Keratinocyte (primary cell): ENCODE measurements around the gene SEZ6.

Experiments used
- CTCF ChIP-seq, 3 experiments: IDR thresholded peaks in 1 of 3; conservative IDR thresholded peaks in 1 of 3; optimal IDR thresholded peaks in 1 of 3; 2 replicates in 2 of 3; 3 replicates in 1 of 3; pipeline versions ENCODE3 to v1.5.1; 2011; ENCODE audit warnings: low read length in 3 of 3, mild to moderate bottlenecking in 3 of 3, moderate library complexity in 2 of 3, control low read depth in 1 of 3, inconsistent platforms in 1 of 3; ENCODE audit not compliant: insufficient read depth in 2 of 3; ENCODE audit errors: extremely low read depth in 1 of 3
- EZH2 ChIP-seq: IDR thresholded peaks from one replicate; pipeline ENCODE4 v1.6.1; 2012; ENCODE audit warnings: inconsistent platforms, mild to moderate bottlenecking, low read length, moderate library complexity

- TF ChIP-seq CTCF (optimal IDR thresholded peaks at IDR 0.05 in 1 of 3, IDR thresholded peaks at IDR 0.05 in 1 of 3, conservative IDR thresholded peaks at IDR 0.05 in 1 of 3; ENCODE audit: extremely low read depth in 1 of 3, insufficient read depth in 2 of 3, low read length in 3 of 3): no peak
- no peak for TF ChIP-seq EZH2
Measured at GRCh38 chr17:28920201-28920600, 85.6 kb downstream of the SEZ6 start.
